ENCODE results near the gene WASHC4.
A peak's percentile ranks its signal among the peaks of the same experiment; 100 is the strongest.

DNA sequence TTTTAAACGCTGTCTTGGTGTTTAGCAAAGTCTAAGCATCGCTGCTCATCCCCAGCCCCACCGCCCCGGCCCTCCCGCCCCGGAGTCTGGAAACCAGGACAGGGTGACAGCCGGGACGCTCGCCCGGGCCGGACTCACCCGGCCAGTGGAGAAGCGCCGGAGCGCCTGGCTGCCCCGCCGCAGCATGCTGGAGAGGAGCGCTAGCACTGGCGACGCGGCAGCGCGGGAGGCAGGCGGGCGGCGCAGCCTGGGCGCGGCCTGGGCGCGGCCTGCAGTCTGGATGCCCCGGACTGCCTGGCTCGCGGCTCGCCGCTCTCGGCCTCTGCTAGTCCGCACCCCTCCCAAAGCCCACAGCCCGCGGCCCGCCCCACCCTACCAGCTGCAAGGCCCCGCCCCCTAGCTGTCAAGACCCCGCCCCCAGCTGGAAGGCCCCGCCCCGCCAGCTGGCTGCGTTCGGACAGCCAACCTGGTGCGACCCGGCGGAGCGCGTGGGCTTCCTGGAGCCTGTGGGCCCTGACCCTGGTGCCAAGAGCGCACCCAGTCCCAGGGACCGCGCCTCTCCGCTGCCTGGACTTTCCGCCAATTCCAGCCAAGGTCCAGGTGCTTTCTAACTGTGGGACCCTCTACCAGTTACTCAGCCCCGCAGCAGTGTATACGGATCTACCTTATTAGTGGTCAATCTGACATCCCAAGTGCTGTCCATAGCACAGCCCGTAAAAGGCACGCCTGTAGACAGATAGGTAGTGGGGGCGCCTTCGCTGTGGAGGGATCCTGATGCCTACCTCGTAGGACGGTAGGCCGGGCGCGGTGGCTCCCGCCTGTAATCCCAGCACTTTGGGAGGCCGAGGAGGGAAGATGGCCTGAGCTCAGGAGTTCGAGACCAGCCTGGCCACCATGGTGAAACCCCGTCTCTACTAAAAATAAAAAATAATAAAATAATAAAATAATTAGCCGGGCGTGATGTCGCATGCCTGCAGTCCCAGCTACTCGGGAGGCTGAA is 23.0 kb upstream of the WASHC4 start, which contains the start of gene ALDH1L2:
- TF ChIP-seq, protein P1, sequence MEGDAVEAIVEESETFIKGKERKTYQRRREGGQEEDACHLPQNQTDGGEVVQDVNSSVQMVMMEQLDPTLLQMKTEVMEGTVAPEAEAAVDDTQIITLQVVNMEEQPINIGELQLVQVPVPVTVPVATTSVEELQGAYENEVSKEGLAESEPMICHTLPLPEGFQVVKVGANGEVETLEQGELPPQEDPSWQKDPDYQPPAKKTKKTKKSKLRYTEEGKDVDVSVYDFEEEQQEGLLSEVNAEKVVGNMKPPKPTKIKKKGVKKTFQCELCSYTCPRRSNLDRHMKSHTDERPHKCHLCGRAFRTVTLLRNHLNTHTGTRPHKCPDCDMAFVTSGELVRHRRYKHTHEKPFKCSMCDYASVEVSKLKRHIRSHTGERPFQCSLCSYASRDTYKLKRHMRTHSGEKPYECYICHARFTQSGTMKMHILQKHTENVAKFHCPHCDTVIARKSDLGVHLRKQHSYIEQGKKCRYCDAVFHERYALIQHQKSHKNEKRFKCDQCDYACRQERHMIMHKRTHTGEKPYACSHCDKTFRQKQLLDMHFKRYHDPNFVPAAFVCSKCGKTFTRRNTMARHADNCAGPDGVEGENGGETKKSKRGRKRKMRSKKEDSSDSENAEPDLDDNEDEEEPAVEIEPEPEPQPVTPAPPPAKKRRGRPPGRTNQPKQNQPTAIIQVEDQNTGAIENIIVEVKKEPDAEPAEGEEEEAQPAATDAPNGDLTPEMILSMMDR (IDR thresholded peaks at IDR 0.05): peak in 1 of 12 donors; percentile 13
- peak in 1 of 2 donors; percentile 20 for TF ChIP-seq POLR2A (IDR thresholded peaks at IDR 0.05)
